IPS-NIHi7 (cell line): ENCODE measurements around the gene SIGMAR1.

Experiments used
- DNase-seq: peaks from one replicate; pipeline ENCODE4 v3.0.0; 2012; ENCODE audit warnings: mixed read lengths; ENCODE audit errors: extremely low spot score

Gene SIGMAR1

DNA sequence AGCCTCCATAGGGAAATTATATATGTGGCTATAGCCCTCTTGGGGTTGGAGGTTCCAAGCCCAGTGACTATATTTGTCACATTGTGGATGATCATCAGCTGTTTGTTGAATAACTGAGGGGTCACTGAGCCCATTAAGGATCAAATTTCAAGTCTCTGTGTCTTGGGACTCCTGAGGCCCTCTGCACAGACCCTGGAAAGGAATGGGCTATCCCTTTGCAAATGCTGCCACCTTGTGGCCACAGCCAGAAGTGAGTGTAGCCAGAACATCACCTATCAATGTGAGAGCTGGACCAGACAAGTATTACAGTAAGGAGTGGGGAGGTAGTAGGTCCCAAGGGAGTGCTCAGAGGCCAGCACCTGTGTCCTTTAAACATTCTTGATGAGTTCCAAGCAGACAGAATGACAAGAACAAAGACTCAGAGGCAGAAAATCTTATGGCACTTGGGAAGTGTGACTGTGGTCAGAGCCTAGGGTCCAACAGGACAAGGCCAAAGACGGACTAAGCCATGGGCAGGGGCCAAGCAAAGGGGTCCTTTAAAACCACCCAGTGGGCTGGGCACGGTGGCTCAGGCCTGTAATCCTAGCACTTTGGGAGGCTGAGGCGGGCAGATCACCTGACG, 33.9 kb downstream of the SIGMAR1 start:
- peak; percentile 90 for DNase-seq

DNA sequence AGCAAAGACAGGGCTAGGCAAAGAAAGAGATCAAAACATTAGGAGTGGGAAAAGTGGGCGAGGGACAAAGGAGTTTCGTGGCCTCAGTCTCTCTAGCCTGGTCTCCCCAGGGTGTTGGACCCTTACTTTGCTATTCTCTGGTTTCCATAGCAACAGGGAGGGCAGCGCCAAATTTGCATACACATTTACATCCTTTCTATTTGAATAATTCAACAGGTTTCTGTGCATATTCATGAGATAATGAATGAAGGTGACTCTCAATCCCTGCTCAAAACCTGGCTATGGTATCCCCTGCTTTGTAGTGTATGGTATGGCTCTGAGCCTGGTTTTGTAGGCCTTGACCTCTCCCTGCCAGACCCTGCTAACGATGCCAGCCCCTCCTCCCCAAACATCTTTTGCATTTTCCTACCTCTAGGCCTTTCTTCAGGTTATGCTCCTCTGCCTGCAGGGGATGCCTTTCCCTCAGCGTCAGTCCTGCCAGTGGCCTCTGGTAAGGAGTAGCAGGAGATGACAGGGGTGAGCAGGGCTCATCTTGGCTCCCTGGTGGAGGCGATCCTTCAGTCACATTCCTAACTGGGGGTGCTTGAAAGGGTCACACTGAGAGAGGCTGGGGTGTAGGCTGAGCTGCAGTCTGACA, 35.5 kb downstream of the SIGMAR1 start:
- peak; percentile 33 for DNase-seq

DNA sequence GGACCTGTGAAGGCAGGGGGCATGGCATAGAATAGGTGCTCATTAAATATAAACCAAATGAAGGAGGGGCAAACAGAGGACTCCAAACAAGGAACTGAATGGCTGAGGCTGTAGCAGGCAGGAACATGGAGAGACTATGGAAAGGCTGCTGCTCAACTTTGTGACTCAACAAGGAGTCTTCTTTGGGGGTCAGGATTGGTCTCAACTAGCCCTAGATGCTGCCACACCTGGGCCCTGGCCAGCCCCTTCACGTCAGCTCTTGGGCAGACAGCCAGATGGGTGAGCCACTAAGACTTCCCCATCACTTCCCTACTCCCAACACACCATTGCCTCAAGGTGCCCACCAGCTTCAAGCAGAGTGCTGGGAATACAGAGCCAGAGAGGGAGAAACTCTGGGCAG, 36.7 kb downstream of the SIGMAR1 start:
- no peak for DNase-seq

DNA sequence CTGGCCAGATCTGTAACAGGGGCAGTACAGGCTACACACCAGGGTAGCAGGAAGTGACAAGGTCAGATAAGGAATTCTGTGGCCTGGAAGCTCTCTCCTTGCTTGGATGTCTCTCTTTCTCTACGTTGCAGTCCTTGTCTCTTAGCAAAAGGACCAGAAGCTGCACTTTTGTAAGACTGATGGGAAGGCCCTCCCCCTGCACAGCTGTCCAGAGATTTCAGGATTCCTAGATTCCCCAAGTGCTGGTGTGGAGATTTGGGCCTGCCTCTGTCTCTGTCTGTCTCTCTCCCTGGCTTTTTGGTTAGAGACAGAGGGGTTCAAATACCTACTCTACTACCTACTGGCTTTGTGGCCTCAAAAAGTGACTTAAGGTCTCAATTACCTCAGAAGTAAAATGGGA, 38.0 kb downstream of the SIGMAR1 start:
- peak; percentile 27 for DNase-seq

DNA sequence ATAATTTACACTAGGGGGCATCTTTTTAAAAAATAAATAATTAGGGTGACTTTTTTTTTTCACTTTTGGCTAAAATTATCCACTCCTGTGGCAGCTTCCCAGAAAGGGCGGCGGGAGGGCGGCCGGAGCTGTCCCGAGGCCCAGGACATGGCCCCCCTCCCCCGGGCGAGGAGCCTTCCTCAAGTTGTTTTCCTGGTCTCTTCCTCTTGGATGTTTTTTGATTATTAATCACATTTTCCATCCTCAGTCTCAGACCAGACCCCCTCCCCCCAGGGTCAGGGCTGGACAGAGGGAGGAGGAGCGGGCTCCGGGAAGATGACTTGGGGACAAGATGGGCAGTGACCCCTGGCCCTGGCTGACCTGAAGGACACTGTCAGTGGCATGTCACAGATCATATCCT, 43.4 kb downstream of the SIGMAR1 start:
- DNase-seq: no peak

- DNase-seq: peak; percentile 69
Observed at GRCh38 chr9:34592895-34593601, 44.5 kb downstream of the SIGMAR1 start.

DNA sequence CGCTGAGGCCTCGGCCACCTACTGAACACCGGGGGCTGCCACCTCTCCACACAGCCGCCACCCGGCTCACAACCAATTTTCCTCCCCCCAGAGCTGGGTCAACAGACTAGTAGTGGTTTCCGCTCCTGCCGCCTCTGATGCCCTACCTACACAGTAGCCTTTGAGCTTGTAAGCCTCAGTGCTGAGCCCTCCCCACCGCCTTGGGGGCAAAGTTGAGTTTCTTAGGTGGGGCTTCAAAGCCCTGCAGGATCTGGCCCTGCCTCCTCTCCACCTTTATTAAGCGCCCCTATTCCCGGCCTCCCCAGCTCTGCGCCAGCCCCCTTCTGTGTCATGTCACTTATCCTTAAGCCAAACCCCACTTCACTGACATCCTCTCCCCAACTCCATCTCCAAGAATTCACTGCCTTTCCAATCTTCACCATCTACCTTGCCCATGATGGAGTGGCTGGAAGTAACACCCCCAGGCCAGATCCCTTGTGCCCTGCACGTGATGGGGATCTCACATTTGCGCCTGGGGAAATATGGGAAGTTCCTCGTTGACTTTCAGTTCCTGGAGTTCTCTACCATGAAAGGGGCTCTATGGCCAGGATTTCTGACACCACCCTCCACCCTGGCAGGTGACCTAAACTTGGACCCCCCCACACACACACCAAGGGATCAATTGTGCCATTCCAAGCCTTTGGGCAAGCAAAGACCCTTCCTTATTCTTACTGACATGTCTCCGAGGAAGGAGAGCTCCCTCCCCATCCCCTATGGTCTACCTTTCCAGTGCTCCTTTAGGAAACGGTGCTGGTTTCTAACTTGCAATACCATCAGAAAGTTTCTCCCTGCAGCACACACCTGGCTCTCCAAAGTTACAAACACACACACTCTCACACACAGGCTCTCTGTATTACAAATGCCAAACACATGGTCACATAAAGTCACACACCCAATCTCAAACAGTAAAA, 45.4 kb downstream of the SIGMAR1 start:
- no peak for DNase-seq

- peak; percentile 92 for DNase-seq
Observed at GRCh38 chr9:34591248-34591916, 46.2 kb downstream of the SIGMAR1 start.

GRCh38 chr9:34590381-34591247, 47.0 kb downstream of the SIGMAR1 start:
- DNase-seq: peak; percentile 54

DNA sequence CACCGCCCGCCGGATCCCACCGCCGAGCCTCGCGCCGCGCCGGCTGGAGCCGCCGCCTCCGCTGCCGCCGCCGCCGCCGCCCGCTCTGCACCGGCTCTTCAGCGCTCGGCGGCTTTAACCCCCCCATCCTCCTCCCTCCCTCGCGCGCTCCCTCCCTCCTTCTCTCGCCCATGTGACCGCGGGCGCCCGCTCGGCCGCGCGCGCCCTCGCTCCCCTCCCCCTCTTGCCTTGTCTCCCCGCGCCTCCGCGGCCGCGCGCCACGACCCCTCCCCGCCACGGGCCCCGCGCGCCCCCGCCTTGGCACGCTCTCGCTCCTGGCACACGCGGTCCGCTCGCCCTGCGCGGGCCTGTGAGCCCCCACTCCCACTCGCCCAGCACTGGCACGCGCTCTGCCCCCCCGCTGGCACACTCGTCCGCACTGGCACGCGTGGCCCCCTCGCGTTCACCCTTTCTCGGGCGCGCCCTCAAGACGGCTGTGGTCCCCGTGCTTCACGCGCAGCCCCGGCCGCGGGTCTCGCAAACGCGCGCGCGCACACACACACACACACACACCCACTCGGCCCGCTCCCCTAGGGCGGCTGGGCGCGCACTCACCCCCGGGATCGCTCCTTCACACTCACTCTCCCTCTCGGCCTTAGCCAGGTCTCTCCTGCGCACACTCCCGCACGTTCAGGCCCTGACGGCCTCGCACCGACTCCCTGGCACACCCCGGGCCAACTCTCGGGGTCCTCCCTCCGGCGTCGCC, 47.8 kb downstream of the SIGMAR1 start, which contains the start of gene CNTFR:
CNTFR (minus strand) TSS at position 89 of the 745 bp plus-strand sequence. CDS start 20,743 bp downstream, outside the sequence.
- peak; percentile 60 for DNase-seq

DNA sequence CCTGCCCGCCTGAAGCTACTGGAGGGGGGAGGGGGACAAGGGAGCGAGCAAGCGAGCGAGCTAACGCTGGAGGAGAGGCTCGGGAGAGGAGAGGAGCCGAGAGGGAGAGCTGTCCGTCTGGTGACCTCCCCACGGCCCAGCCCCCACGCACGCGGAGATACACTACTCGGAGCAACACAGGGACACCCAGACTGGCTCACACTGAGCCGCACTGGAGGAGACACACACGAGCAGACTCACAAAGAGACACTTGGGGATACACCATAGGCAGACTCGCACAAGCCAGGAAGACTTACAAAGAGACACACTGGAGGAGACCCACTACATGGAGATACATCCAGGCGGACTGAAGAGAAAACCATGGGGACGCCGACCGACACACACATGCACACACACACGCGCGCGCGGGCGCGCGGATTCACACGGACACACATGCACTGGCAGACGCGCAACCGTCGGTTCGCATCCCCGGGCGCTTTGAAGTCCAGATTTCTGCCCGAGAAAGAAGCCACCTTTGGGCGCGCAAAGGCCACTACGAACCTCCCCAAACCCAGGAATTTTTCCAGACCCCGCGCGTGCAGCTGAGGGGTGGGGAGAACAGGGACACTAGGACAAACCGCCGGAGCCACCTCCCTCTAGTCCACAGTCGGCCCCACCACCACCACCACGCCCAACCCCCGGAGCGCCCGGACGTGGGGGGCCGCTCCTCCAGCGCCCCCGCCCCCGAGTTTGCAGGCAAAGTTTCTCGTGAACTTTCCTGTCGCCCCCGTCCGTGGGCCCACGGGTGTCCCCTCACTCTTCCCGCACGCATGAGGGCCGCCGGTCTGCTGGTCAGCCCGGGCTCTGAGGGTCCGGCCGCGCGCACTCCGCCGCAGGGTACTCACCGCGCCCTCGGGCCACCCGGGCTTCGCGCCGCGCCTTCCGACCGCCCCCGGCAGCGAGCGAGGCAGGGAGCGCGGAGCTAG, 48.6 kb downstream of the SIGMAR1 start:
- no peak for DNase-seq

GRCh38 chr9:34587271-34587670, 50.3 kb downstream of the SIGMAR1 start:
- DNase-seq: no peak

DNA sequence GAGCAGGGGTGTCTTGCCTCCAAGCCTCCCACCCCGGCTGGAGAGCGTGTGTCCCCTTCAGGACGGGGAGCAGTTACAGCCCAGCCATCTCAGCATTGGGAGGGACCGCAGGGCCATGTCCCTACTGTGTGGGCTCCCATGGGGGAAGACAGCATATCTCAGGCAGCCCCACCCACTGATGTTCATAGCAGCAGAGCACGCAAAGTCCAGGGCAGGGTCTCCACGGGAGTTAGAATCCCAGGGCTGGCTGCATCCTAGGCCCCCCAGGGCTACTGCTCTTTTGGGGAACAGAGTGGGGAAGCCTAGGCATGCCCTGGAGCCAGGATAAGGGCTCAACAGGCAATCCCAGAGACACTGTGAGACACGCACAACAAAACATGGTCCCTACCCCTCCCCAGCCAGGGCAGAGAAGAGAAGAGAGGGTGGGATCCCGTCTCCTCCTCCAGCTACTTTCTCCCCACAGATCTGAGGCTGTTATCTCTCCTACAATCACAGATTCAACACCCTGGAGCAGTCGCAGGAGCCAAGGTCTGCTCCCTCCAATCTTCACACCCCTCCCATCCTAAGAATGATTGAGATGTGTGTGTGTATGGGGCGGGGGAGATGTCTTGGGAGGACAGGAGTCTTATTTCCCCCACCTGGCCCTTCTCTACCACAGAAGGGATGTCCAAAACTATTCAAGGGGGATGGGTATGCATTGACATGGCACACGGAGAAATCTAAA, 51.5 kb downstream of the SIGMAR1 start:
- no peak for DNase-seq

DNA sequence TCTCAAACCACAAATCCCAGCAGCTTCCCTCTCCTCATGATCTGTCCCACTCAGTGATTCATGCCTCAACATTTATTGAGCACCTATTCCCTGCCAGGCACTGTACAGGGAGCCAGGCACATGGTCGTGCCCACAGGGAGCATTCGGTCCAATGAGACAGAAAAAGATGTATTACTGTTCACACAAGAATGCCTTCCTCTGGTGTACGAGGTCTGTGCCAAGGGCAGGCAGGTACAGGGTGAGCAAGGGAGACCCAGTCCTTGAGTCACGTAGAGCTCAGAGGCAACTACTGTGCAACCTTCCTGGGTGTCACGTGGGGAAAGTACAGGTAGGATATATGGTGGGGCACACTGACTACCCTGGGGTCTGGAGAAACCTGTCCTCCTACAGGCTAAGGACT, 52.6 kb downstream of the SIGMAR1 start:
- no peak for DNase-seq
